PC-9 (cell line): ENCODE results near the gene PTPN1.

Experiments used
- CTCF ChIP-seq: fragments of 200-600 bp; sonication (generic); conservative IDR thresholded peaks from 2 replicates; pipeline ENCODE4 v1.6.1; 2017; ENCODE audit warnings: mixed run types, antibody characterized with exemption, mild to moderate bottlenecking, moderate library complexity
- EZH2 ChIP-seq: fragments of 200-600 bp; sonication (generic); IDR thresholded peaks from 2 replicates; pipeline ENCODE4 v1.8.0; 2017; ENCODE audit warnings: antibody characterized with exemption, low read depth

- TF ChIP-seq CTCF (no peak), EZH2 (no peak)
Observed at GRCh38 chr20:50493881-50494253, 16.3 kb upstream of the PTPN1 start.
